Stomach (tissue), 9 donors: ENCODE data around the gene PRKCG. TPM values are rescaled to one million over a fixed set of nuclear protein-coding genes. Genes with fewer than 3 reads are reported as not detected.

Experiments used
- DNase-seq, 2 donors: peaks; one replicate each; pipeline versions ENCODE4 v3.0.0 to v3.0.0-alpha.2; 2013 to 2019
- H3K27ac ChIP-seq, 5 donors: fragments of 200-600 bp in 4 of 5; sonication (generic) in 4 of 5; one replicate each; pipeline ENCODE4 v1.5.1; 2013 to 2019; ENCODE audit warnings: mild to moderate bottlenecking in 1 of 5, moderate library complexity in 1 of 5
- H3K27me3 ChIP-seq, 3 donors: fragments of 200-600 bp; sonication (generic); one replicate each; pipeline ENCODE4 v1.5.1; 2017 to 2019; ENCODE audit warnings: mixed run types in 1 of 3
- H3K36me3 ChIP-seq, 4 donors: fragments of 200-600 bp; sonication (generic); 1 replicate in 3 of 4; 2 replicates in 1 of 4; pipeline ENCODE4 v1.5.1; 2016 to 2019
- H3K4me1 ChIP-seq, 4 donors: fragments of 200-600 bp; sonication (generic); one replicate each; pipeline ENCODE4 v1.5.1; 2016 to 2019
- H3K4me3 ChIP-seq, 4 donors: fragments of 200-600 bp; sonication (generic) in 3 of 4; one replicate each; pipeline ENCODE4 v1.5.1; 2016 to 2019; ENCODE audit warnings: mild to moderate bottlenecking in 1 of 4
- H3K9me3 ChIP-seq, 4 donors: fragments of 200-600 bp; sonication (generic); one replicate each; pipeline ENCODE4 v1.5.1; 2016 to 2019
- EP300 ChIP-seq: sonication (generic); formaldehyde crosslinking; IDR thresholded peaks from one replicate; pipeline ENCODE4 v1.6.1; 2017; ENCODE audit warnings: antibody characterized with exemption
- POLR2A ChIP-seq, 4 donors: fragments of 450-650 bp; IDR thresholded peaks; one replicate each; pipeline ENCODE4 v1.6.1; 2016; ENCODE audit warnings: antibody characterized with exemption in 4 of 4, control low read depth in 2 of 4, mild to moderate bottlenecking in 1 of 4, moderate library complexity in 1 of 4
- POLR2AphosphoS5 ChIP-seq, 3 donors: sonication (generic); formaldehyde crosslinking; IDR thresholded peaks; one replicate each; pipeline ENCODE4 v1.6.1; 2016; ENCODE audit warnings: antibody characterized with exemption in 3 of 3
- WGBS, 5 donors: extraction: QIAGEN DNeasy Blood & Tissue Kit in 3 of 5; methylation state at CpG; one replicate each; pipeline versions ENCODE4 v1.1.5 to v1.1.7; 2013 to 2018; 5-methylcytosine and 5-hydroxymethylcytosine counted together
- intact Hi-C: fragments of 100-400 bp; cut with DNase I; formaldehyde crosslinking; loops from one replicate; pipeline ENCODE4 v1.15.1; 2023; ENCODE audit warnings: low total_unique reads
- polyA plus RNA-seq, 3 donors: library from polyadenylated mRNA; stranded (reverse); fragments of 200-250 nt; gene quantifications; one replicate each; pipeline ENCODE4 v1.2.3, GENCODE V29; 2013
- total RNA-seq, 5 donors: library from RNA; depleted of rRNA; stranded (reverse); fragments of >200 nt; gene quantifications; one replicate each; pipeline versions ENCODE4 v1.1.0 to v1.2.3, GENCODE V29; 2014 to 2016
- TF ChIP-seq, protein P1 (sequence below), 7 experiments: fragments of 450-650 bp in 4 of 7; fragments of 200-600 bp in 3 of 7; sonication (generic) in 3 of 7; IDR thresholded peaks; one replicate each; pipeline ENCODE4 v1.5.1; 2016 to 2019; ENCODE audit warnings: antibody characterized with exemption in 7 of 7, control low read depth in 2 of 7, mild to moderate bottlenecking in 1 of 7
- donor health status: healthy with polysubstance abuse.
- donor health status: Bipolar disorder and iron deficiency.
- donor health status: healthy.

PRKCG gene
- total and polyA plus RNA-seq, 8 donors: 0.25 to 0.30 TPM; not detected in 6

DNA sequence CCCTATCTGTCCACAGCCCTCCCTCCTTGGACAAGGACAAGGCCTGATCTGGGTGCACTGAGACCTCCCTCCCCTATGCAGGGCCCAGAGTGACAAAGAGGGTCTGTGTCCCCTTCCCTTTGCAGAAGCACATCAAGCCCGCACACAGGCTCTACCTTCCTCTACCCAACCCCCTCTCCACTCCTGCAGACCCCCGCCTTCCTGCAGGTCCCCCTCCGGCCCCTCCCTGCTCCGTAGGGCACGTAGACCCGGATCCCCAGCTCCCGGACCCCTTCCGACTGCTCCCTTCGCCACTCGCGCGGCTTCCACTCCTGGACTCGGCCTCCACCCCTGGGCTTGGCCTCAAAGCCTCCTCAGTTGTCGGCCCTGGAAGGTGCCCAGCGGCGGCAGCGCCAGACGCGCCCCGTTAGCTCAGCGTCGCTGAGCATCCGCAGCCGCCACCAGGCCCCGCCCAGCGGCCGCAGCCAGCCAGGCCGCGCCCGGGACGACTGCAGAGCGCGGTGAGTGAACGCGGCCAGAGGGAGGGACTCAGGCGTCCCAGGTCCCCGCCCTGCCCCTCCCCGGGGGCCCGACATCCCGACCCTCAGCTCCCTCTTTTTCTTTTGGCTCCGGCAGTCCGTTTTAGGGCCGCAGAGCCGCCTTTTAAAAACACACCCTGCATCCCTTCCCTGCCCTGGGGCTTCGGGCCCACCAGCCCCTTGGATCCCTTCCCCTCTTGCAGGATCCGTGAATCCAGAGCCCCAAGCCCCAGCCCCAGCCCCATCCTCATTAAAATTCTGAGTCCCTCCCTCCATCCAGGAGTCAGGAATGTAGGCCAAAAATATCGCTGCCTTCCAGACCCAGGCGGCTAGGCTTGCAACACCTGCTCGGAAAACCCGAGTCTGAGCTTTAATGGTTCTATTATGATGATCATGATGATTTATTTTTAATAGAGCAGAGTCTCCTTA, 15.8 kb upstream of the PRKCG start:
- intact Hi-C loops: no loop called here
- peaks cover 36 to 62% (median 45%) of the 10 kb centered on the region in 4 donors for H3K4me1 ChIP-seq
- peak in 1 of 3 donors; percentile 43 for TF ChIP-seq POLR2AphosphoS5 (IDR thresholded peaks at IDR 0.05)
- no peak for TF ChIP-seq EP300
- DNase-seq: peak; percentile 71 to 95
- H3K9me3 ChIP-seq: no peaks in the 10 kb centered on the region
- H3K4me3 ChIP-seq: peak overlapping the region; percentile 68 to 95 (median 74)
- no peaks in the 10 kb centered on the region for H3K27me3 ChIP-seq
- 2 to 8% (median 4%) methylated on average over 30 to 50 of the region's 50 CpGs for WGBS, 5 donors
- H3K27ac ChIP-seq: peak overlapping the region; percentile 67 to 99 (median 94)
- H3K36me3 ChIP-seq: peaks cover 0 to 7% (median under 1%) of the 10 kb centered on the region in 4 donors

DNA sequence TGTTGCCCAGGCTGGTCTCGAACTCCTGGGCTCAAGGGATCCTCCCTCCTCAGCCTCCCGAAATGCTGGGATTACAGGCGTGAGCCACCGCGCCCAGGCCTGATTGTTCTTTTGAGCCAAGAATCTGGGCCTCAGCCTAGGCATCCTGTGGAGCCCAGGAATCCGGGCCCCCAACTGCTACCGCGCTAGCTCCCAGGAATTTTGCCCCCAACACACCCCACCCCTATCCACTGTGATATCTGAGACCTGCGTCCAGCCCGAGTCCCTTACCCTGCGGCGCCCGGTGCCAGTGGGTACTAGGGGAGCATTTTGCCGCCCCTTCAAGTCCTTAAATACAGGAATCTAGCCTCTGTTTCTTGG, 15.2 kb upstream of the PRKCG start:
- peaks cover 0 to 12% (median 4%) of the 10 kb centered on the region in 4 donors for H3K36me3 ChIP-seq
- H3K4me3 ChIP-seq: peak overlapping the region; percentile 68 to 95 (median 74)
- 26 to 65% (median 32%) methylated on average over 6 to 14 of the region's 14 CpGs for WGBS, 5 donors
- no peaks in the 10 kb centered on the region for H3K27me3 ChIP-seq
- peak in 1 of 2 donors; percentile 68 for DNase-seq
- no peaks in the 10 kb centered on the region for H3K9me3 ChIP-seq
- H3K27ac ChIP-seq: peak overlapping the region; percentile 67 to 99 (median 94)
- intact Hi-C loops: no loop called here
- TF ChIP-seq POLR2A (IDR thresholded peaks at IDR 0.05) (no peak), POLR2AphosphoS5 (IDR thresholded peaks at IDR 0.05) (no peak), EP300 (no peak)
- TF ChIP-seq, protein P1, sequence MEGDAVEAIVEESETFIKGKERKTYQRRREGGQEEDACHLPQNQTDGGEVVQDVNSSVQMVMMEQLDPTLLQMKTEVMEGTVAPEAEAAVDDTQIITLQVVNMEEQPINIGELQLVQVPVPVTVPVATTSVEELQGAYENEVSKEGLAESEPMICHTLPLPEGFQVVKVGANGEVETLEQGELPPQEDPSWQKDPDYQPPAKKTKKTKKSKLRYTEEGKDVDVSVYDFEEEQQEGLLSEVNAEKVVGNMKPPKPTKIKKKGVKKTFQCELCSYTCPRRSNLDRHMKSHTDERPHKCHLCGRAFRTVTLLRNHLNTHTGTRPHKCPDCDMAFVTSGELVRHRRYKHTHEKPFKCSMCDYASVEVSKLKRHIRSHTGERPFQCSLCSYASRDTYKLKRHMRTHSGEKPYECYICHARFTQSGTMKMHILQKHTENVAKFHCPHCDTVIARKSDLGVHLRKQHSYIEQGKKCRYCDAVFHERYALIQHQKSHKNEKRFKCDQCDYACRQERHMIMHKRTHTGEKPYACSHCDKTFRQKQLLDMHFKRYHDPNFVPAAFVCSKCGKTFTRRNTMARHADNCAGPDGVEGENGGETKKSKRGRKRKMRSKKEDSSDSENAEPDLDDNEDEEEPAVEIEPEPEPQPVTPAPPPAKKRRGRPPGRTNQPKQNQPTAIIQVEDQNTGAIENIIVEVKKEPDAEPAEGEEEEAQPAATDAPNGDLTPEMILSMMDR (IDR thresholded peaks at IDR 0.05): no peak
- H3K4me1 ChIP-seq: peaks cover 37 to 68% (median 51%) of the 10 kb centered on the region in 4 donors

DNA sequence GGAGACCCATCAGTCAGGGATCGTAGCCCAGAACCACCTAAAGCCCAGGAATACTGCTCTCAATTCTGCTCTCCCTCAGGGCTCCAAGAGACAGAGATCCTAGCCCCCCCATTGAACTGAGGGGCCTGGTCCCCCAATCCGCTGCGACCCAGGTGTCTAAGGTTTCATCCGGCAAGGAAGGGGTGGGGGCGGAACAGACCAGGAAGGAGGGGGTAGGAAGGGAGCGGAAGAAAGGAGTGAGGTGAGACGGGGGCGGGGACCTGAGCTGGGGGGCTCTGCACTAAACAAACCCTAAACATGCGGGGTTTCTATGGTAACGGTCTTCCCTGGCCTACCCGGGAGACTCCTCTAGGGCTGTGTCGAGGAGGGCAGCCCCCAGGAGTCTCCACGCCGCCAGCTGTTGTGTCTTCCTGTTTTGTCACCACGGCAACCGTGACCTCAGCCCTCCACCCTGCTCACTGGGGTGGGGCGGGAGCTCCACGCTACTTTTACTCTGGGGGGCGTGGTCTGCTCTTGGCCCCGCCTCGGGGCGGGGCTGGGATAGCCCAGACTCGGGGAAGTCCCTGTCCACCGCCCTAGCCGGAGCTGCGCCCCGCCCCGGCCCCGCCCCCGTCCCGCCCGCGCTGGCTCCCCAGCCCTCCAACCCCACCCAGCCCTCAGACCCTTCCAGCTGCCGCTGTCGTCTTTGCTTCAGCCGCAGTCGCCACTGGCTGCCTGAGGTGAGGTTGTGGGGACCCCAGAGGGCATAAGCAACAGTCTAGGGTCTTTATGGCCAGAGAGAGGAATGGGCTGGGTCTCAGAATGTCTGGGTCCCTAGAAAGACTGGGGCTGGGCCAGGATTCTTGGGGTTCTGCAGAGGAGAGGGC, 14.5 kb upstream of the PRKCG start, which contains the start of gene MYADM:
TSS of gene MYADM (plus strand) at position 659 of the 866 bp plus-strand sequence. CDS start 5,647 bp downstream, outside the sequence.
- TF ChIP-seq POLR2AphosphoS5 (IDR thresholded peaks at IDR 0.05) (peak; percentile 66 to 94 (median 78)), POLR2A (IDR thresholded peaks at IDR 0.05) (peak in 2 of 4 donors; percentile 55 to 84), EP300 (no peak)
- TF ChIP-seq, protein P1 (IDR thresholded peaks at IDR 0.05): no peak
- Histone ChIP-seq H3K27me3 (no peaks in the 10 kb centered on the region), H3K9me3 (no peaks in the 10 kb centered on the region), H3K4me3 (peak within 1 kb of the TSS; percentile 68 to 95 (median 74)), H3K4me1 (peaks cover 42 to 72% (median 57%) of the 10 kb centered on the region in 4 donors), H3K27ac (peak within 1 kb of the TSS; percentile 94 to 99 (median 94)), H3K36me3 (peaks cover 0 to 18% (median 8%) of the 10 kb centered on the region in 4 donors)
- peak; percentile 99 for DNase-seq
- WGBS, 5 donors: 1 to 6% (median 2%) methylated on average over 28 to 37 of the region's 37 CpGs
- intact Hi-C loops: no loop called here

DNA sequence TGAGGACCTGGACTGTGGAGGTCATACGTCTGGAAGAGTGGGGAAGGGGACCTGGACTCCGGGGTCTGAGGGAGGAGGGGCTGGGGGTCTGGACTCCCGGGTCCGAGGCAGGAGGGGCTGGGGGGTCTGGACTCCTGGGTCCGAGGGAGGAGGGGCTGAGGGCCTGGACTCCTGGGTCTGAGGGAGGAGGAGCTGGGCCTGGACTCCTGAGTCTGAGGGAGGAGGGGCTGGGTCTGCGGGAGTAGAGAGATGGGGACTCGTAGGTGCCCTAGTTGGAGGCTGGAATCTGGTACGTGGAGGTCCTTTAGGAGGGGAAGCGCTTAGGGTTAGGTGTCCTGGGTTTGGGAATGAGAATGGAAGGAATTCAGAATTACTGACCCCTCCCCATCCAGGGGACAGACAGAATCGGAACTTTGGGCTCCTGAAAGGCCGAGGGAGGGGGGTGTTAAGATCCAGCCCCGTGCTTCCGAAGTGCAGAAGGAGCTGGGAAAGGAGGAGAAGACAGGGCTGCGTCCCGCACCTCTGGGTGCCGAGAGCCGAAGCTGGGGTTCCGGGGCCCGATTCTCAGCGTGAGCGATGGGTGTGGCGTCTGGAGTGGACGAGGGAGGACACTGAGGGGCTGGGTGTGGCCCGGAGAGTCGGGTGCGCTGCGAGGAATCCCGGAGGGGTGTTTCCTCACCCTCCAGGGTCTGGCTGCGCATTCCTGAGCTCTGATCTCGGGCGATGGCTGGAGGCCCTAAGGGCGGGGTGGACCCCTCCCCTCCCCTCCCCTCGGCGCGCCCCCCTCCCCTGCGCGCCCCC, 13.7 kb upstream of the PRKCG start:
- H3K4me1 ChIP-seq: peaks cover 42 to 77% (median 65%) of the 10 kb centered on the region in 4 donors
- 0 to 1% (median 1%) methylated on average over 14 to 33 of the region's 37 CpGs for WGBS, 5 donors

More for the DNA sequence above, 13.7 kb upstream of the PRKCG start:
- TF ChIP-seq EP300 (no peak), POLR2AphosphoS5 (IDR thresholded peaks at IDR 0.05) (no peak), POLR2A (IDR thresholded peaks at IDR 0.05) (no peak)
- TF ChIP-seq, protein P1 (IDR thresholded peaks at IDR 0.05): no peak
- Histone ChIP-seq H3K9me3 (no peaks in the 10 kb centered on the region), H3K27me3 (no peaks in the 10 kb centered on the region), H3K27ac (peak overlapping the region; percentile 94 to 99 (median 94)), H3K4me3 (peak overlapping the region; percentile 68 to 95 (median 74)), H3K36me3 (peaks cover 0 to 26% (median 17%) of the 10 kb centered on the region in 4 donors)
- DNase-seq: peak; percentile 44 to 86
- intact Hi-C loops: no loop called here
